Bronchial epithelial cell (primary cell): ENCODE data around the gene ZNF827. TPM values are rescaled to one million over a fixed set of nuclear protein-coding genes. Genes with fewer than 3 reads are reported as not detected.

Source experiments
- DNase-seq: peaks from one replicate; pipeline ENCODE4 v3.0.0-alpha.2; 2010; ENCODE audit warnings: low read depth
- FAIRE-seq: peaks from 2 replicates; lab custom pipeline; 2011; peaks lifted over from hg19 to GRCh38; lab: Jason Lieb, UNC
- H3K27me3 ChIP-seq: 2 replicates; pipeline ENCODE4 v1.5.1; 2011; ENCODE audit warnings: low read length; ENCODE audit not compliant: control insufficient read depth, insufficient read depth
- H3K36me3 ChIP-seq: 2 replicates; pipeline ENCODE4 v1.5.1; 2011; ENCODE audit warnings: low read length; ENCODE audit not compliant: control insufficient read depth, insufficient read depth
- H3K4me3 ChIP-seq: 2 replicates; pipeline ENCODE4 v1.5.1; 2011; ENCODE audit warnings: mild to moderate bottlenecking, low read depth, low read length, control low read depth
- total RNA-seq: library from RNA; depleted of rRNA; stranded (reverse); fragments of >200 nt; gene quantifications from 2 replicates; pipeline ENCODE4 v1.2.1, GENCODE V29; 2014
- TF ChIP-seq, protein P1 (sequence below): IDR thresholded peaks from 2 replicates; pipeline ENCODE4 v1.5.1; 2011; ENCODE audit warnings: mild to moderate bottlenecking, moderate library complexity, low read length, control low read depth, inconsistent platforms; ENCODE audit not compliant: insufficient read depth, severe bottlenecking

The ZNF827 gene
- total RNA-seq, 1 donor from 2014 or later = 2.1 TPM

DNA sequence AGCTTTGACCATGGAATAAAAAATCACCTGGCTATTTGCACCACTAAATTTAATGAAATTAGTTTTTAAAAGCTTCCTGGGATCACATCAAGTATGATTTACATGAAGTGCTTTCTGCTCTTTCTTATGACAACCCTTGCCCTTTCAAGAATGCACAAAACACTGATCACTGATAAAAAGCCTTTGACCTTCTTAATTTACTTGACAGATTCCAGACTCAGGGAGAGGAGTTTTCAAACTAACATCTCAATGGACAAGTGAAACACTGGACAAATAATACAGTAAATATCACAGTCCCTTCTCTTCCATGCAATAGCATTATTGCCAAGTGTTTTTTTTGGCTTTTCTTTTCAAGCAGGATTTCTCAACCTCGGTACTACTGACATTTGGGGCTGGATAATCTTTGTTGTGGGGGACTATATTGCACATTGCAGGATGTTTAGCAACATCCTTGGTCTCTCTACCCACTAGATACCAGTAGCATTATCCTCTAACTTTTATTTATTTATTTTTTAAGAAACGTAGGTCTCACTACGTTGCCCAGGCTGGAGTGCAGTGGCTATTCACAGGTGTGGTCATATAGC, 86.3 kb downstream of the ZNF827 start:
- FAIRE-seq (no peak), DNase-seq (no peak)
- TF ChIP-seq, protein P1, sequence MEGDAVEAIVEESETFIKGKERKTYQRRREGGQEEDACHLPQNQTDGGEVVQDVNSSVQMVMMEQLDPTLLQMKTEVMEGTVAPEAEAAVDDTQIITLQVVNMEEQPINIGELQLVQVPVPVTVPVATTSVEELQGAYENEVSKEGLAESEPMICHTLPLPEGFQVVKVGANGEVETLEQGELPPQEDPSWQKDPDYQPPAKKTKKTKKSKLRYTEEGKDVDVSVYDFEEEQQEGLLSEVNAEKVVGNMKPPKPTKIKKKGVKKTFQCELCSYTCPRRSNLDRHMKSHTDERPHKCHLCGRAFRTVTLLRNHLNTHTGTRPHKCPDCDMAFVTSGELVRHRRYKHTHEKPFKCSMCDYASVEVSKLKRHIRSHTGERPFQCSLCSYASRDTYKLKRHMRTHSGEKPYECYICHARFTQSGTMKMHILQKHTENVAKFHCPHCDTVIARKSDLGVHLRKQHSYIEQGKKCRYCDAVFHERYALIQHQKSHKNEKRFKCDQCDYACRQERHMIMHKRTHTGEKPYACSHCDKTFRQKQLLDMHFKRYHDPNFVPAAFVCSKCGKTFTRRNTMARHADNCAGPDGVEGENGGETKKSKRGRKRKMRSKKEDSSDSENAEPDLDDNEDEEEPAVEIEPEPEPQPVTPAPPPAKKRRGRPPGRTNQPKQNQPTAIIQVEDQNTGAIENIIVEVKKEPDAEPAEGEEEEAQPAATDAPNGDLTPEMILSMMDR = no peak
- Histone ChIP-seq H3K36me3 (no peaks in the 10 kb centered on the region), H3K4me3 (no peak overlapping the region), H3K27me3 (no peaks in the 10 kb centered on the region)

DNA sequence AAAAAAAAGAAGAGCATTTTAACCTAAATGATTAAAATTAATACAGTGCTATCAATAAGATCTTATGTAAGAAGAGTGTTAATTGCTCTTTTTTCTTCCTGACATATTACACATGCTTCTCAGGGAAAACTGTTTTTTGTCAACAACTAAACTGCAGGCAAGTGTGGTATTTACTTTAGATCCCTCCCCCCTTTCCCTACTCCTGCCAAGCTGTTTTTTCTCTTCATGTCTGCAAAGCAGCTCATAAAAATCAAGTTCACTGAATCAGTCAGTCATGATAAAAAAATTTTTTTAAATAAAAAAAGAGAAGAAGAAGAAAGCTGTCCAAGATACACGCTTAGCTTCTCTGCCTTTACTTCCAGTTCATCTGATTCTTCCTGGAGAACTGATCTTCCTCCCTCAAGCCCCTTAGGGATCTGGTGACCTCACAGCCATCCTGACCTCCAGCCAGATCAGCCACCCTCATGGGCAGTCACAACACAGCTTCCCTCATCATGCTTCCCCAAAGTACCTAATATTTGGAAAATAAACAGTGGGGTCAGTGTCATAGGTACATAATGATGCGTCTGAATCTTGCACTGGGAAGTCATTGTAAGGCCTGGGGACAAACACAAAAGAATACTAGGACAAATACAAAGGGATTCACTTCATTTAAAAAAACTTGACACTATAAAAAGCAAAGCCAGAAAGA, 87.0 kb downstream of the ZNF827 start:
- no peak overlapping the region for H3K4me3 ChIP-seq
- FAIRE-seq (no peak), DNase-seq (no peak)
- no peaks in the 10 kb centered on the region for H3K27me3 ChIP-seq
- H3K36me3 ChIP-seq = no peaks in the 10 kb centered on the region
- TF ChIP-seq, protein P1 = no peak

DNA sequence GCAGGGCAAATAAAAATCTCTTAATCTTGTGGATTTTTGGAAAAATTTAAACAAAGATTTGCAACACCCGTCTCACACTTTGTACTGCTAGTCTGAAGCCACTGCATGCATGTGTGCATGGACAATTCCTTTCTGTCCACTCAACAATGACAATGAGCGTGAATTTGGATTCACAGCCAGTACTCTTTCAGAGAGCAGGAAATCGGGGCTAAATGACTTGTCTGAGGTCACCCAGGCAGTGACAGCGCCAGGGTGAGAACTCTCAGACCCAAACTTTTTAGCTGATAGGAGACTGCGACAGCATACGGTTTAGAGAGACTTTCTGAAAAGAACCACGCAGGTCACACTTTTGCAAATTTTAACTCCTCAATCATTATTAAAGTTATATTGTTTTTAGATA, 90.9 kb downstream of the ZNF827 start:
- Histone ChIP-seq H3K36me3 (no peaks in the 10 kb centered on the region), H3K4me3 (no peak overlapping the region), H3K27me3 (no peaks in the 10 kb centered on the region)
- DNase-seq (no peak), FAIRE-seq (no peak)
- TF ChIP-seq, protein P1 = no peak

DNA sequence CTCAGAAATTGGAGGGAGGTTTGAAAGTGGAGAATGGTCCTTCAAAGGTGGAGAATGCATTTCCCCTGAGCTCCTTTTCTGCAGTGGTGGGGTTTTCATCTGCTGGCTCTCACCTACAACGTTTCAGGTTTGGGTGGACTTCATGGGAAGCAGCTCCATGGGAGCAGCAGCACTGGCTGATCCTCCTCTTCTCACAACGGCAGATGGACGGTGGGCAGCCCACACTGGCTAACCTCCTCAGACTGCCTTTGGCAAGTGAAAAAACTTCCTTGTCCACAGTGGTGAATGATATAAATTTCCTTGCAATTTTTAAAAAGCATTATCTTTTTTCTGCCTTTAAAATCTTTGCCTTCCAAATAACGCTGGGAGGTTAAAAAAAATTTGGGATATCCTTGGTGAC, 93.5 kb downstream of the ZNF827 start:
- Histone ChIP-seq H3K36me3 (peaks cover 2% of the 10 kb centered on the region), H3K27me3 (no peaks in the 10 kb centered on the region), H3K4me3 (no peak overlapping the region)
- TF ChIP-seq, protein P1 = no peak
- DNase-seq = no peak
- no peak for FAIRE-seq

DNA sequence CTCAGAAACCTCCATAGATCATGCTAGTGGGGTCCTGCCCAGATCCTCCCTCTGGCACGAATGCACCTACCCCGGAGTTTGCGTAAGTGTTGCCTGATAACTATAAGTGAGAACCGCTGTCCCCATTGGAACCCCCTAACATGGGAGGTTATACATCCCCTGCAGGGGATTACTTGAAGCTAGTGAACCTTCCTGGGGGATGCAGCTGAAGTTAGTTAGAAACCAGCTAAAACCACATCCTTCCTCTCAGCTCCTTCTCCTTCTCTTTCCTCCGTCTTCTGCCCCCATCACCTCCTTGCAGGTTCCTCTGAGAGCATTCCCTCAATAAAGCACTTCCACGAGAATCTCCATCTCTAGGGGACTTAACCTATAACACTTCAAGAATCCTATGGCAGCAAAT, 95.0 kb downstream of the ZNF827 start:
- no peak for DNase-seq
- Histone ChIP-seq H3K36me3 (peaks cover 2% of the 10 kb centered on the region), H3K4me3 (no peak overlapping the region), H3K27me3 (no peaks in the 10 kb centered on the region)
- TF ChIP-seq, protein P1 = no peak
- FAIRE-seq = no peak
